ENCODE results near the gene RFLNA.
"Not testable (repeated sequence)": the region's sequence is repeated elsewhere in the genome, so short reads cannot be mapped to it uniquely, and the experiment has no call there.

Gene RFLNA

GRCh38 chr12:124283326-124283725 lies 11.6 kb upstream of the RFLNA start:
- no peak for DNase-seq (ENCODE audit: low spot score)

GRCh38 chr12:124284368-124284767 lies 10.5 kb upstream of the RFLNA start:
- no peak for DNase-seq (ENCODE audit: low spot score)

- DNase-seq (ENCODE audit: low spot score), result no peak
Measured at GRCh38 chr12:124286414-124286813, 8.5 kb upstream of the RFLNA start.

- DNase-seq (ENCODE audit: low spot score), result no peak
Measured at GRCh38 chr12:124286971-124287370, 7.9 kb upstream of the RFLNA start.

- DNase-seq (ENCODE audit: low spot score), result no peak
Measured at GRCh38 chr12:124289634-124290600, 5.0 kb upstream of the RFLNA start.

GRCh38 chr12:124292385-124292784 lies 2.5 kb upstream of the RFLNA start:
- DNase-seq (ENCODE audit: low spot score), result no peak

- DNase-seq (ENCODE audit: low spot score), result no peak
Measured at GRCh38 chr12:124293286-124294003, 1.4 kb upstream of the RFLNA start.

- no peak for DNase-seq (ENCODE audit: low spot score)
Measured at GRCh38 chr12:124295431-124296058, 652 bp downstream of the RFLNA start.

GRCh38 chr12:124296295-124296915 lies 1.5 kb downstream of the RFLNA start:
- DNase-seq (ENCODE audit: low spot score), result no peak

- DNase-seq (ENCODE audit: low spot score), result no peak
Measured at GRCh38 chr12:124296916-124297351, 2.0 kb downstream of the RFLNA start.

- no peak for DNase-seq (ENCODE audit: low spot score)
Measured at GRCh38 chr12:124297389-124297788, 2.5 kb downstream of the RFLNA start.

GRCh38 chr12:124297856-124298255 lies 3.0 kb downstream of the RFLNA start:
- no peak for DNase-seq (ENCODE audit: low spot score)

GRCh38 chr12:124298685-124299410 lies 4.0 kb downstream of the RFLNA start:
- no peak for DNase-seq (ENCODE audit: low spot score)

- DNase-seq (ENCODE audit: low spot score), result no peak
Measured at GRCh38 chr12:124299628-124300388, 4.9 kb downstream of the RFLNA start.

GRCh38 chr12:124300657-124301056 lies 5.8 kb downstream of the RFLNA start:
- not testable (repeated sequence) for DNase-seq (ENCODE audit: low spot score)

GRCh38 chr12:124301084-124301654 lies 6.3 kb downstream of the RFLNA start:
- DNase-seq (ENCODE audit: low spot score), result no peak

- no peak for DNase-seq (ENCODE audit: low spot score)
Measured at GRCh38 chr12:124302241-124302806, 7.4 kb downstream of the RFLNA start.

- no peak for DNase-seq (ENCODE audit: low spot score)
Measured at GRCh38 chr12:124302807-124303578, 8.1 kb downstream of the RFLNA start.
